Bronchial epithelial cell (primary cell): ENCODE data around the gene AK5. TPM values are rescaled to one million over a fixed set of nuclear protein-coding genes. Genes with fewer than 3 reads are reported as not detected.
"Not testable (repeated sequence)": the region's sequence is repeated elsewhere in the genome, so short reads cannot be mapped to it uniquely, and the experiment has no call there.

Source experiments
- DNase-seq: peaks from one replicate; pipeline ENCODE4 v3.0.0-alpha.2; 2010; ENCODE audit warnings: low read depth
- FAIRE-seq: peaks from 2 replicates; lab custom pipeline; 2011; peaks lifted over from hg19 to GRCh38; lab: Jason Lieb, UNC
- H3K27me3 ChIP-seq: 2 replicates; pipeline ENCODE4 v1.5.1; 2011; ENCODE audit warnings: low read length; ENCODE audit not compliant: control insufficient read depth, insufficient read depth
- H3K36me3 ChIP-seq: 2 replicates; pipeline ENCODE4 v1.5.1; 2011; ENCODE audit warnings: low read length; ENCODE audit not compliant: control insufficient read depth, insufficient read depth
- H3K4me3 ChIP-seq: 2 replicates; pipeline ENCODE4 v1.5.1; 2011; ENCODE audit warnings: mild to moderate bottlenecking, low read depth, low read length, control low read depth
- total RNA-seq: library from RNA; depleted of rRNA; stranded (reverse); fragments of >200 nt; gene quantifications from 2 replicates; pipeline ENCODE4 v1.2.1, GENCODE V29; 2014
- TF ChIP-seq, protein P1 (sequence below): IDR thresholded peaks from 2 replicates; pipeline ENCODE4 v1.5.1; 2011; ENCODE audit warnings: mild to moderate bottlenecking, moderate library complexity, low read length, control low read depth, inconsistent platforms; ENCODE audit not compliant: insufficient read depth, severe bottlenecking

Gene AK5
- total RNA-seq, 1 donor from 2014 or later = not detected

GRCh38 chr1:77405186-77405585 lies 123.4 kb downstream of the AK5 start:
- DNase-seq = no peak
- TF ChIP-seq, protein P1, sequence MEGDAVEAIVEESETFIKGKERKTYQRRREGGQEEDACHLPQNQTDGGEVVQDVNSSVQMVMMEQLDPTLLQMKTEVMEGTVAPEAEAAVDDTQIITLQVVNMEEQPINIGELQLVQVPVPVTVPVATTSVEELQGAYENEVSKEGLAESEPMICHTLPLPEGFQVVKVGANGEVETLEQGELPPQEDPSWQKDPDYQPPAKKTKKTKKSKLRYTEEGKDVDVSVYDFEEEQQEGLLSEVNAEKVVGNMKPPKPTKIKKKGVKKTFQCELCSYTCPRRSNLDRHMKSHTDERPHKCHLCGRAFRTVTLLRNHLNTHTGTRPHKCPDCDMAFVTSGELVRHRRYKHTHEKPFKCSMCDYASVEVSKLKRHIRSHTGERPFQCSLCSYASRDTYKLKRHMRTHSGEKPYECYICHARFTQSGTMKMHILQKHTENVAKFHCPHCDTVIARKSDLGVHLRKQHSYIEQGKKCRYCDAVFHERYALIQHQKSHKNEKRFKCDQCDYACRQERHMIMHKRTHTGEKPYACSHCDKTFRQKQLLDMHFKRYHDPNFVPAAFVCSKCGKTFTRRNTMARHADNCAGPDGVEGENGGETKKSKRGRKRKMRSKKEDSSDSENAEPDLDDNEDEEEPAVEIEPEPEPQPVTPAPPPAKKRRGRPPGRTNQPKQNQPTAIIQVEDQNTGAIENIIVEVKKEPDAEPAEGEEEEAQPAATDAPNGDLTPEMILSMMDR = no peak
- Histone ChIP-seq H3K27me3 (no peaks in the 10 kb centered on the region), H3K36me3 (no peaks in the 10 kb centered on the region), H3K4me3 (no peak overlapping the region)
- FAIRE-seq = peak; percentile 77

GRCh38 chr1:77406661-77407060 lies 124.8 kb downstream of the AK5 start:
- TF ChIP-seq, protein P1 = no peak
- Histone ChIP-seq H3K27me3 (no peaks in the 10 kb centered on the region), H3K4me3 (no peak overlapping the region), H3K36me3 (no peaks in the 10 kb centered on the region)
- DNase-seq (no peak), FAIRE-seq (no peak)

- TF ChIP-seq, protein P1 = no peak
- H3K4me3 ChIP-seq = no peak overlapping the region
- DNase-seq = no peak
- no peaks in the 10 kb centered on the region for H3K27me3 ChIP-seq
- no peaks in the 10 kb centered on the region for H3K36me3 ChIP-seq
- FAIRE-seq = no peak
These were observed 126.0 kb downstream of the AK5 start for GRCh38 chr1:77407738-77408375.

GRCh38 chr1:77408933-77409332 lies 127.1 kb downstream of the AK5 start:
- not testable (repeated sequence) for FAIRE-seq

GRCh38 chr1:77412069-77412819 lies 130.4 kb downstream of the AK5 start:
- H3K4me3 ChIP-seq = no peak overlapping the region
- no peak for FAIRE-seq
- DNase-seq = peak; percentile 42
- TF ChIP-seq, protein P1 = no peak
- H3K36me3 ChIP-seq = no peaks in the 10 kb centered on the region
- H3K27me3 ChIP-seq = no peaks in the 10 kb centered on the region

More at GRCh38 chr1:77408933-77409332, 127.1 kb downstream of the AK5 start:
- not testable (repeated sequence) for H3K27me3 ChIP-seq, H3K36me3 ChIP-seq, H3K4me3 ChIP-seq, DNase-seq

DNA sequence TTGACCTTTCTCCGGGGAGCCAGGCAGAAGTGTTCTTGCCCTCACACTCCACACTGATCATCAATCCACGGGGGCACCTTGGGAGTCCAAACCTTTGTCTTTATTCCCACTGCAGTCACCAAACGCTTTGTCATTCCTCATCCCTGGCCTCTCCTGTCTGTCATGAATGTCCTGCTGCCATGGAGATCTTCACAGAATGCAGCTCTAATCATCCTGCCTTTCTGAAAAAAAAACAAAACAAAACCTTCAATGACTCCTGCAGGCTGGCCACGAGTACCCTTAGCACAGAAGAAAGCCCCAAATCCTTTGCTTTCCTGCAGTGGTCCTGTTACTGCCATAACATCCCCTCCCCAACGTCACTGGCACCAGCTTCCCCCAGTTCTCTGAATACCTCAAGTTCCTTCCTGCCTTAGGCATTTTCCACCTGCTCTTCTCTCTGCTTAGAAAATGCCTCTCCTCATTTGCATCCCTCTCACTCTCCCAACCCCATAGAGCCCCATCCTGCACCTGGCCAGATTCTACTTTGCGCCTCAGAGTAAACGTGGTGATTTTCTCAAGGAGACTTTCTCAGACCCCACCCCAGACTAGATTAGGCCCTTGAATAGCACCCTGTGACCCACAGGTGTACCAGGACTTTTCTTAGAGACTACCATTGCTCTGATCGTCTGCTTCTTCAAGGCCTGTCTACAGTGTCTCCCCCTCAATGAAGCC lies 131.2 kb downstream of the AK5 start:
- FAIRE-seq = no peak
- no peak overlapping the region for H3K4me3 ChIP-seq
- no peak for DNase-seq
- TF ChIP-seq, protein P1 = no peak
- H3K27me3 ChIP-seq = no peaks in the 10 kb centered on the region
- no peaks in the 10 kb centered on the region for H3K36me3 ChIP-seq
